Measurements from ENCODE around the gene IL24.
A peak's percentile ranks its signal among the peaks of the same experiment; 100 is the strongest.

The IL24 gene

GRCh38 chr1:206925106-206925736 lies 28.0 kb downstream of the IL24 start:
- no peak for DNase-seq (ENCODE audit: low spot score)

GRCh38 chr1:206926286-206926685 lies 29.0 kb downstream of the IL24 start:
- DNase-seq (ENCODE audit: low spot score): no peak

- DNase-seq (ENCODE audit: low spot score): no peak
Observed at GRCh38 chr1:206929524-206929923, 32.3 kb downstream of the IL24 start.

- no peak for DNase-seq (ENCODE audit: low spot score)
Observed at GRCh38 chr1:206930210-206930798, 33.1 kb downstream of the IL24 start.

- DNase-seq (ENCODE audit: low spot score): no peak
Observed at GRCh38 chr1:206931709-206932108, 34.5 kb downstream of the IL24 start.

- no peak for DNase-seq (ENCODE audit: low spot score)
Observed at GRCh38 chr1:206932177-206932576, 34.9 kb downstream of the IL24 start.

- DNase-seq (ENCODE audit: low spot score): no peak
Observed at GRCh38 chr1:206933333-206933945, 36.2 kb downstream of the IL24 start.

GRCh38 chr1:206935491-206936067 lies 38.3 kb downstream of the IL24 start:
- no peak for DNase-seq (ENCODE audit: low spot score)

GRCh38 chr1:206937425-206937824 lies 40.2 kb downstream of the IL24 start:
- DNase-seq (ENCODE audit: low spot score): no peak

GRCh38 chr1:206939131-206939530 lies 41.9 kb downstream of the IL24 start:
- no peak for DNase-seq (ENCODE audit: low spot score)

GRCh38 chr1:206939841-206940587 lies 42.8 kb downstream of the IL24 start:
- no peak for DNase-seq (ENCODE audit: low spot score)

- no peak for DNase-seq (ENCODE audit: low spot score)
Observed at GRCh38 chr1:206940588-206940936, 43.3 kb downstream of the IL24 start.

- DNase-seq (ENCODE audit: low spot score): peak; percentile 39
Observed at GRCh38 chr1:206941766-206942418, 44.6 kb downstream of the IL24 start.

GRCh38 chr1:206944703-206945102 lies 47.5 kb downstream of the IL24 start:
- DNase-seq (ENCODE audit: low spot score): no peak

GRCh38 chr1:206945779-206946178 lies 48.5 kb downstream of the IL24 start:
- DNase-seq (ENCODE audit: low spot score): no peak

GRCh38 chr1:206946261-206946660 lies 49.0 kb downstream of the IL24 start, which contains the start of gene PIGR:
TSS of gene PIGR (minus strand) at chr1:206946466. CDS start at chr1:206940531, 5,935 bp downstream.
- DNase-seq (ENCODE audit: low spot score): no peak

GRCh38 chr1:206947255-206947654 lies 50.0 kb downstream of the IL24 start:
- DNase-seq (ENCODE audit: low spot score): no peak

GRCh38 chr1:206949208-206949607 lies 52.0 kb downstream of the IL24 start:
- DNase-seq (ENCODE audit: low spot score): no peak

- no peak for DNase-seq (ENCODE audit: low spot score)
Observed at GRCh38 chr1:206949641-206950040, 52.4 kb downstream of the IL24 start.

- DNase-seq (ENCODE audit: low spot score): peak; percentile 67
Observed at GRCh38 chr1:206951318-206952100, 54.3 kb downstream of the IL24 start.

- DNase-seq (ENCODE audit: low spot score): peak; percentile 61
Observed at GRCh38 chr1:206952171-206952570, 54.9 kb downstream of the IL24 start.
